Measurements from ENCODE around the gene TLE2.
"Not testable (repeated sequence)": the region's sequence is repeated elsewhere in the genome, so short reads cannot be mapped to it uniquely, and the experiment has no call there.

Gene TLE2

GRCh38 chr19:3012621-3013262, 16.3 kb downstream of the TLE2 start:
- DNase-seq (ENCODE audit: low spot score), result no peak

GRCh38 chr19:3012059-3012458, 17.0 kb downstream of the TLE2 start:
- not testable (repeated sequence) for DNase-seq (ENCODE audit: low spot score)

GRCh38 chr19:3010871-3011270, 18.2 kb downstream of the TLE2 start:
- no peak for DNase-seq (ENCODE audit: low spot score)

- no peak for DNase-seq (ENCODE audit: low spot score)
Measured at GRCh38 chr19:3008994-3009393, 20.1 kb downstream of the TLE2 start.

- no peak for DNase-seq (ENCODE audit: low spot score)
Measured at GRCh38 chr19:3007975-3008374, 21.1 kb downstream of the TLE2 start.

- DNase-seq (ENCODE audit: low spot score), result no peak
Measured at GRCh38 chr19:3006075-3006767, 22.9 kb downstream of the TLE2 start.

GRCh38 chr19:3005345-3005744, 23.7 kb downstream of the TLE2 start:
- DNase-seq (ENCODE audit: low spot score), result no peak

- DNase-seq (ENCODE audit: low spot score), result no peak
Measured at GRCh38 chr19:3004522-3004921, 24.6 kb downstream of the TLE2 start.

GRCh38 chr19:3003046-3003445, 26.0 kb downstream of the TLE2 start:
- DNase-seq (ENCODE audit: low spot score), result no peak

- DNase-seq (ENCODE audit: low spot score), result no peak
Measured at GRCh38 chr19:3001235-3001800, 27.8 kb downstream of the TLE2 start.

- DNase-seq (ENCODE audit: low spot score), result no peak
Measured at GRCh38 chr19:2998642-2999041, 30.4 kb downstream of the TLE2 start.

GRCh38 chr19:2997720-2998119, 31.4 kb downstream of the TLE2 start:
- DNase-seq (ENCODE audit: low spot score), result no peak

- DNase-seq (ENCODE audit: low spot score), result no peak
Measured at GRCh38 chr19:2994588-2995131, 34.4 kb downstream of the TLE2 start.

- DNase-seq (ENCODE audit: low spot score), result no peak
Measured at GRCh38 chr19:2993579-2993978, 35.5 kb downstream of the TLE2 start.

GRCh38 chr19:2992958-2993357, 36.1 kb downstream of the TLE2 start:
- no peak for DNase-seq (ENCODE audit: low spot score)

GRCh38 chr19:2992333-2992732, 36.7 kb downstream of the TLE2 start:
- not testable (repeated sequence) for DNase-seq (ENCODE audit: low spot score)

- DNase-seq (ENCODE audit: low spot score), result no peak
Measured at GRCh38 chr19:2989236-2989946, 39.7 kb downstream of the TLE2 start.

GRCh38 chr19:2988568-2988967, 40.5 kb downstream of the TLE2 start:
- DNase-seq (ENCODE audit: low spot score), result no peak

GRCh38 chr19:2987797-2988196, 41.3 kb downstream of the TLE2 start:
- no peak for DNase-seq (ENCODE audit: low spot score)

- no peak for DNase-seq (ENCODE audit: low spot score)
Measured at GRCh38 chr19:2986951-2987524, 42.0 kb downstream of the TLE2 start.

- no peak for DNase-seq (ENCODE audit: low spot score)
Measured at GRCh38 chr19:2984215-2984528, 44.9 kb downstream of the TLE2 start.

All from CD4-positive, alpha-beta T cell treated with Interleukin-2 at 100 ng/mL for 4 hours (primary cell).